GM10266 (cell line): ENCODE data around the gene UBL7.

Experiments
- DNase-seq: peaks from one replicate; pipeline ENCODE4 v3.0.0; 2012; ENCODE audit errors: extremely low spot score
- CTCF ChIP-seq: IDR thresholded peaks from 2 replicates; pipeline ENCODE4 v1.5.1; 2012; ENCODE audit warnings: mild to moderate bottlenecking, low read depth; ENCODE audit not compliant: control insufficient read depth, insufficient read depth; ENCODE audit errors: missing control alignments

The UBL7 gene

GRCh38 chr15:74432968-74433591 lies 27.9 kb downstream of the UBL7 start:
- no peak for TF ChIP-seq CTCF
- no peak for DNase-seq

GRCh38 chr15:74432271-74432967 lies 28.5 kb downstream of the UBL7 start:
- no peak for DNase-seq
- no peak for TF ChIP-seq CTCF

- DNase-seq: no peak
- no peak for TF ChIP-seq CTCF
Measured at GRCh38 chr15:74431645-74432044, 29.3 kb downstream of the UBL7 start.

GRCh38 chr15:74431116-74431515 lies 29.8 kb downstream of the UBL7 start:
- no peak for TF ChIP-seq CTCF

GRCh38 chr15:74430510-74430951 lies 30.4 kb downstream of the UBL7 start:
- peak; percentile 47 for DNase-seq
- no peak for TF ChIP-seq CTCF

More at GRCh38 chr15:74431116-74431515, 29.8 kb downstream of the UBL7 start:
- DNase-seq: no peak

GRCh38 chr15:74429781-74430400 lies 31.1 kb downstream of the UBL7 start:
- no peak for TF ChIP-seq CTCF
- DNase-seq: no peak

GRCh38 chr15:74428970-74429780 lies 31.8 kb downstream of the UBL7 start:
- no peak for DNase-seq
- TF ChIP-seq CTCF: peak; percentile 23
